ENCODE measurements around the gene APPL2. TPM values are rescaled to one million over a fixed set of nuclear protein-coding genes. Genes with fewer than 3 reads are reported as not detected.
"Not testable (repeated sequence)": the region's sequence is repeated elsewhere in the genome, so short reads cannot be mapped to it uniquely, and the experiment has no call there.

Gene APPL2
- total RNA-seq, 1 experiment from 2014 or later, result 26.7 TPM

DNA sequence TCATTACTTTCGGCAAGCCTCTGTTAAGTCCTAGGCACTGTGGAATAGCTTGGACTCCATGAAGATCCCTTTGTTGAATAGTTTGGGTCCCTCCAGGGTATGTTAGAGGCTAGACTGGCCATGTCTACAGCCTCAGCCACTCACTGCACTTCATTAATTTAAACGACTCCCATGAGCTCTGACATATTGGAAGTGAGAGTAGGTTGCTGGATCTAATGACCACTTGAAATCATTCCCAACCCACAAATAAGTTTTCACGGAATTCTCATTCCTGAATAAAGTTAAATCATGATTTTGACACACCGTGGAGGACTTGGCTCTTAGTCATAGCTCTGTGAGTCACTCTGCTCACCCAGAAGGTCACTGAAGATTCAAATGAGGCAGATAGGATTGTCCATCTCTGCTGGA is 21.4 kb upstream of the APPL2 start:
- TF ChIP-seq, protein P1, sequence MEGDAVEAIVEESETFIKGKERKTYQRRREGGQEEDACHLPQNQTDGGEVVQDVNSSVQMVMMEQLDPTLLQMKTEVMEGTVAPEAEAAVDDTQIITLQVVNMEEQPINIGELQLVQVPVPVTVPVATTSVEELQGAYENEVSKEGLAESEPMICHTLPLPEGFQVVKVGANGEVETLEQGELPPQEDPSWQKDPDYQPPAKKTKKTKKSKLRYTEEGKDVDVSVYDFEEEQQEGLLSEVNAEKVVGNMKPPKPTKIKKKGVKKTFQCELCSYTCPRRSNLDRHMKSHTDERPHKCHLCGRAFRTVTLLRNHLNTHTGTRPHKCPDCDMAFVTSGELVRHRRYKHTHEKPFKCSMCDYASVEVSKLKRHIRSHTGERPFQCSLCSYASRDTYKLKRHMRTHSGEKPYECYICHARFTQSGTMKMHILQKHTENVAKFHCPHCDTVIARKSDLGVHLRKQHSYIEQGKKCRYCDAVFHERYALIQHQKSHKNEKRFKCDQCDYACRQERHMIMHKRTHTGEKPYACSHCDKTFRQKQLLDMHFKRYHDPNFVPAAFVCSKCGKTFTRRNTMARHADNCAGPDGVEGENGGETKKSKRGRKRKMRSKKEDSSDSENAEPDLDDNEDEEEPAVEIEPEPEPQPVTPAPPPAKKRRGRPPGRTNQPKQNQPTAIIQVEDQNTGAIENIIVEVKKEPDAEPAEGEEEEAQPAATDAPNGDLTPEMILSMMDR (conservative IDR thresholded peaks at IDR 0.05; ENCODE audit: low read depth, low read length), result no peak
- TF ChIP-seq EZH2 (IDR thresholded peaks at IDR 0.05; ENCODE audit: borderline replicate concordance, low read depth, low read length, poor library complexity, severe bottlenecking), result no peak
- intact Hi-C loops (cut with micrococcal nuclease; ENCODE audit: unreplicated experiment), result no loop called here
- no peaks in the 10 kb centered on the region for H3K4me1 ChIP-seq (ENCODE audit: insufficient read depth, low read length, poor library complexity, severe bottlenecking)
- no peak for DNase-seq (ENCODE audit: low spot score)
- POLR2A ChIA-PET (ENCODE audit: low non-redundant PET), result no interaction called here
- BruUV-seq (replicated peaks), result no TSS peak
- no peaks in the 10 kb centered on the region for H3K36me3 ChIP-seq (ENCODE audit: insufficient read depth, low read length, poor library complexity, severe bottlenecking)
- H3K9me3 ChIP-seq (ENCODE audit: low read depth, low read length, poor library complexity, severe bottlenecking), result no peaks in the 10 kb centered on the region
- no peak overlapping the region for H3K27ac ChIP-seq (ENCODE audit: low read depth, low read length, poor library complexity, severe bottlenecking)
- no peaks in the 10 kb centered on the region for H3K27me3 ChIP-seq (replicated peaks; ENCODE audit: insufficient read depth, low read depth, low read length, poor library complexity)
- no peak overlapping the region for H3K4me3 ChIP-seq (ENCODE audit: low read depth, low read length, poor library complexity, severe bottlenecking)
- CTCF ChIA-PET, result no interaction called here

- Histone ChIP-seq H3K4me1 (ENCODE audit: insufficient read depth, low read length, poor library complexity, severe bottlenecking) (no peaks in the 10 kb centered on the region), H3K27me3 (replicated peaks; ENCODE audit: insufficient read depth, low read depth, low read length, poor library complexity) (no peaks in the 10 kb centered on the region), H3K4me3 (ENCODE audit: low read depth, low read length, poor library complexity, severe bottlenecking) (no peak overlapping the region), H3K9me3 (ENCODE audit: low read depth, low read length, poor library complexity, severe bottlenecking) (no peaks in the 10 kb centered on the region), H3K36me3 (ENCODE audit: insufficient read depth, low read length, poor library complexity, severe bottlenecking) (no peaks in the 10 kb centered on the region), H3K27ac (ENCODE audit: low read depth, low read length, poor library complexity, severe bottlenecking) (no peak overlapping the region)
- BruUV-seq (replicated peaks), result no TSS peak
- DNase-seq (ENCODE audit: low spot score), result no peak
- ChIA-PET CTCF (no interaction called here), POLR2A (ENCODE audit: low non-redundant PET) (no interaction called here)
- intact Hi-C loops (cut with micrococcal nuclease; ENCODE audit: unreplicated experiment), result no loop called here
- TF ChIP-seq, protein P1 (conservative IDR thresholded peaks at IDR 0.05; ENCODE audit: low read depth, low read length), result no peak
- TF ChIP-seq EZH2 (IDR thresholded peaks at IDR 0.05; ENCODE audit: borderline replicate concordance, low read depth, low read length, poor library complexity, severe bottlenecking), result no peak
Measured at GRCh38 chr12:105256921-105257320, 20.9 kb upstream of the APPL2 start.

DNA sequence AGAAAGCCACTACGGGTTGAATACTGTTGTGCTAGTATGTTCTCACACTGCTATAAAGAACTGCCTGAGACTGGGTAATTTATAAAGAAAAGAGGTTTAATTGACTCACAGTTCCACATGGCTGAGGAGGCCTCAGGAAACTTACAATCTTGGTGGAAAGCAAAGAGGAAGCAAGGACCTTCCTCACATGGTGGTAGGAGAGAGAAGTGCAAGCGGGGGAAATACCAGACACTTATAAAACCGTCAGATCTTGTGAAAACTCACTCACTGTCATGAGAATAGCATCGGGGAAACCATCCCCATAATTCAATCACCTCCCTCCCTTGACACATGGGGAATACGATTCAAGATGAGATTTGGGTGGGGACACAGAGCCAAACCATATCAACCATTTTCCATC is 20.5 kb upstream of the APPL2 start:
- not testable (repeated sequence) for H3K27ac ChIP-seq (ENCODE audit: low read depth, low read length, poor library complexity, severe bottlenecking)

GRCh38 chr12:105256011-105256410 is 20.0 kb upstream of the APPL2 start:
- CTCF ChIA-PET, result no interaction called here
- no peak for DNase-seq (ENCODE audit: low spot score)
- H3K4me3 ChIP-seq (ENCODE audit: low read depth, low read length, poor library complexity, severe bottlenecking), result no peak overlapping the region
- H3K27me3 ChIP-seq (replicated peaks; ENCODE audit: insufficient read depth, low read depth, low read length, poor library complexity), result no peaks in the 10 kb centered on the region
- no peaks in the 10 kb centered on the region for H3K4me1 ChIP-seq (ENCODE audit: insufficient read depth, low read length, poor library complexity, severe bottlenecking)
- H3K36me3 ChIP-seq (ENCODE audit: insufficient read depth, low read length, poor library complexity, severe bottlenecking), result no peaks in the 10 kb centered on the region
- TF ChIP-seq EZH2 (IDR thresholded peaks at IDR 0.05; ENCODE audit: borderline replicate concordance, low read depth, low read length, poor library complexity, severe bottlenecking), result no peak
- TF ChIP-seq, protein P1 (conservative IDR thresholded peaks at IDR 0.05; ENCODE audit: low read depth, low read length), result no peak
- no peak overlapping the region for H3K27ac ChIP-seq (ENCODE audit: low read depth, low read length, poor library complexity, severe bottlenecking)
- POLR2A ChIA-PET (ENCODE audit: low non-redundant PET), result no interaction called here
- H3K9me3 ChIP-seq (ENCODE audit: low read depth, low read length, poor library complexity, severe bottlenecking), result no peaks in the 10 kb centered on the region
- no TSS peak for BruUV-seq (replicated peaks)
- intact Hi-C loops (cut with micrococcal nuclease; ENCODE audit: unreplicated experiment), result no loop called here

More for the DNA sequence above, 20.5 kb upstream of the APPL2 start:
- DNase-seq (ENCODE audit: low spot score); POLR2A ChIA-PET (ENCODE audit: low non-redundant PET); H3K27me3 ChIP-seq (replicated peaks; ENCODE audit: insufficient read depth, low read depth, low read length, poor library complexity); H3K4me1 ChIP-seq (ENCODE audit: insufficient read depth, low read length, poor library complexity, severe bottlenecking); CTCF ChIA-PET; H3K36me3 ChIP-seq (ENCODE audit: insufficient read depth, low read length, poor library complexity, severe bottlenecking); H3K9me3 ChIP-seq (ENCODE audit: low read depth, low read length, poor library complexity, severe bottlenecking); BruUV-seq (replicated peaks); H3K4me3 ChIP-seq (ENCODE audit: low read depth, low read length, poor library complexity, severe bottlenecking); intact Hi-C loops (cut with micrococcal nuclease; ENCODE audit: unreplicated experiment): not testable (repeated sequence)

All from A673 (cell line).